Loucy (cell line): ENCODE measurements around the gene ZFYVE26.

ENCODE experiments used
- EZH2phosphoT487 ChIP-seq: fragments of 200-600 bp; IDR thresholded peaks from 2 replicates; pipeline ENCODE4 v1.6.1; 2018; ENCODE audit warnings: antibody characterized with exemption, mild to moderate bottlenecking, moderate library complexity, borderline replicate concordance
- TF ChIP-seq, protein P1 (sequence below): fragments of 200-600 bp; sonication (generic); conservative IDR thresholded peaks from 2 replicates; pipeline ENCODE4 v1.5.1; 2014; ENCODE audit warnings: mild to moderate bottlenecking, antibody characterized with exemption, low read length

DNA sequence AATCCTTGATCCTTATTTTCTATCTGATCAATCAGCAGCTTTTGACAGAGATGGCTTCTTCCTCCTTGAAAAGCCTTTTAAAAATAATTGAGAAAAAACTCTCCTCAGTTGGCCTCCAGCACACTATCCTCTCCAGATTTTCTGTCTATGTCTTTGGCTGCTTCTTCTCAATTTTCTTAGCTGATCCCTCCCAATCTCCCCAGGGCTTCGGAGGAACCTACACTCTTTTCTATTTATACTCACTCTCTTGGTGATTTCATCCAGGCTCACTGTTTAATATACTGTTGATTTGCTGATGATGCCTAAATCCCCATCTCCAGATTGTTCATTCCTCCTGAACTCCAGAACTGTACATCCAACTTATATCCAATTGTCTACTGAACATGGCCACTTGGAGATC is 59.9 kb downstream of the ZFYVE26 start:
- TF ChIP-seq, protein P1, sequence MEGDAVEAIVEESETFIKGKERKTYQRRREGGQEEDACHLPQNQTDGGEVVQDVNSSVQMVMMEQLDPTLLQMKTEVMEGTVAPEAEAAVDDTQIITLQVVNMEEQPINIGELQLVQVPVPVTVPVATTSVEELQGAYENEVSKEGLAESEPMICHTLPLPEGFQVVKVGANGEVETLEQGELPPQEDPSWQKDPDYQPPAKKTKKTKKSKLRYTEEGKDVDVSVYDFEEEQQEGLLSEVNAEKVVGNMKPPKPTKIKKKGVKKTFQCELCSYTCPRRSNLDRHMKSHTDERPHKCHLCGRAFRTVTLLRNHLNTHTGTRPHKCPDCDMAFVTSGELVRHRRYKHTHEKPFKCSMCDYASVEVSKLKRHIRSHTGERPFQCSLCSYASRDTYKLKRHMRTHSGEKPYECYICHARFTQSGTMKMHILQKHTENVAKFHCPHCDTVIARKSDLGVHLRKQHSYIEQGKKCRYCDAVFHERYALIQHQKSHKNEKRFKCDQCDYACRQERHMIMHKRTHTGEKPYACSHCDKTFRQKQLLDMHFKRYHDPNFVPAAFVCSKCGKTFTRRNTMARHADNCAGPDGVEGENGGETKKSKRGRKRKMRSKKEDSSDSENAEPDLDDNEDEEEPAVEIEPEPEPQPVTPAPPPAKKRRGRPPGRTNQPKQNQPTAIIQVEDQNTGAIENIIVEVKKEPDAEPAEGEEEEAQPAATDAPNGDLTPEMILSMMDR, result no peak
- no peak for TF ChIP-seq EZH2phosphoT487
